Gastrocnemius medialis (tissue), 4 donors: ENCODE measurements around the gene RTEL1. TPM values are rescaled to one million over a fixed set of nuclear protein-coding genes. Genes with fewer than 3 reads are reported as not detected.
"Not testable (repeated sequence)": the region's sequence is repeated elsewhere in the genome, so short reads cannot be mapped to it uniquely, and the experiment has no call there.

Experiments
- ATAC-seq, 2 donors: fragments of 150-250 bp; one replicate each; pipeline ENCODE4 v1.9.1; 2016
- DNase-seq, 2 donors: peaks; one replicate each; pipeline ENCODE4 v3.0.0-alpha.2; 2019
- H3K27ac ChIP-seq, 4 donors: fragments of 200-600 bp; sonication (generic); 1 replicate in 1 of 4; 2 replicates in 3 of 4; pipeline ENCODE4 v1.5.1; 2016 to 2018; ENCODE audit warnings: mild to moderate bottlenecking in 2 of 4, moderate library complexity in 1 of 4
- H3K27me3 ChIP-seq, 3 donors: fragments of 200-600 bp; sonication (generic) in 2 of 3; 1 replicate in 1 of 3; 2 replicates in 2 of 3; pipeline versions ENCODE4 v1.5.1 to v1.6.0; 2016 to 2019; ENCODE audit warnings: mild to moderate bottlenecking in 1 of 3, moderate library complexity in 1 of 3
- H3K36me3 ChIP-seq, 2 donors: fragments of 200-600 bp; sonication (generic) in 1 of 2; one replicate each; pipeline ENCODE4 v1.5.1; 2017 to 2018
- H3K4me1 ChIP-seq, 2 donors: fragments of 200-600 bp; sonication (generic) in 1 of 2; one replicate each; pipeline ENCODE4 v1.5.1; 2016 to 2017; ENCODE audit warnings: mild to moderate bottlenecking in 2 of 2
- H3K4me3 ChIP-seq, 4 donors: fragments of 200-600 bp; sonication (generic) in 3 of 4; 1 replicate in 1 of 4; 2 replicates in 3 of 4; pipeline ENCODE4 v1.5.1; 2016 to 2019; ENCODE audit warnings: mild to moderate bottlenecking in 2 of 4
- H3K9me3 ChIP-seq, 3 donors: fragments of 200-600 bp; sonication (generic) in 2 of 3; 1 replicate in 1 of 3; 2 replicates in 2 of 3; pipeline ENCODE4 v1.5.1; 2016 to 2019
- CTCF ChIP-seq, 5 experiments: fragments of 450-650 bp in 3 of 5; fragments of 200-600 bp in 2 of 5; sonication (generic) in 2 of 5; IDR thresholded peaks in 4 of 5; conservative IDR thresholded peaks in 1 of 5; 1 replicate in 4 of 5; 2 replicates in 1 of 5; pipeline ENCODE4 v1.5.1; 2016 to 2019; ENCODE audit warnings: antibody characterized with exemption in 5 of 5, mild to moderate bottlenecking in 3 of 5, moderate library complexity in 3 of 5
- POLR2A ChIP-seq, 2 donors: fragments of 450-650 bp; IDR thresholded peaks; one replicate each; pipeline ENCODE4 v1.6.1; 2017; ENCODE audit warnings: antibody characterized with exemption in 2 of 2, mild to moderate bottlenecking in 2 of 2, moderate library complexity in 2 of 2
- in situ Hi-C, 4 donors: fragments of 200-750 bp; cut with MboI; loops; one replicate each; pipeline versions ENCODE4 v1.15.0 to v1.8.0; 2017; ENCODE audit warnings: low sequenced_read_pairs in 4 of 4
- intact Hi-C: fragments of 100-400 bp; cut with DNase I; formaldehyde crosslinking; loops from one replicate; pipeline ENCODE4 v1.15.1; 2023; ENCODE audit warnings: low total_unique reads
- total RNA-seq, 4 donors: library from RNA; depleted of rRNA; stranded (reverse); fragments of >200 nt; gene quantifications; one replicate each; pipeline versions ENCODE4 v1.1.0 to v1.2.3, GENCODE V29; 2016

RTEL1 gene
- total RNA-seq, 4 donors from 2014 or later, result 2.4 to 9.1 (median 6.0) TPM

GRCh38 chr20:63718996-63719395 lies 60.9 kb downstream of the RTEL1 start:
- ATAC-seq (no peak), DNase-seq (no peak)
- no peaks in the 10 kb centered on the region for H3K4me1 ChIP-seq
- intact Hi-C loops (no loop called here), in situ Hi-C loops (loop anchor here in 1 of 4 donors (10.0 kb wide), 1 partner anchor 64 kb away; the partner anchor contains the start of genes RTEL1 and STMN3)
- H3K9me3 ChIP-seq, result no peaks in the 10 kb centered on the region
- H3K4me3 ChIP-seq, result no peak overlapping the region
- H3K36me3 ChIP-seq, result peaks cover 0 to 60% of the 10 kb centered on the region in 2 donors
- H3K27ac ChIP-seq, result no peak overlapping the region
- H3K27me3 ChIP-seq, result no peaks in the 10 kb centered on the region
- TF ChIP-seq CTCF (IDR thresholded peaks at IDR 0.05 in 4 of 5, conservative IDR thresholded peaks at IDR 0.05 in 1 of 5) (no peak), POLR2A (IDR thresholded peaks at IDR 0.05) (no peak)

- DNase-seq, H3K4me1 ChIP-seq, H3K4me3 ChIP-seq, H3K27ac ChIP-seq, ATAC-seq, in situ Hi-C loops, H3K27me3 ChIP-seq, H3K9me3 ChIP-seq, intact Hi-C loops: not testable (repeated sequence)
- H3K36me3 ChIP-seq, result peaks cover 0 to 40% of the 10 kb centered on the region in 2 donors
These were observed 65.0 kb downstream of the RTEL1 start for GRCh38 chr20:63722967-63723622.

GRCh38 chr20:63730189-63730733 lies 72.1 kb downstream of the RTEL1 start:
- H3K27ac ChIP-seq, H3K4me3 ChIP-seq, ATAC-seq, H3K4me1 ChIP-seq, H3K27me3 ChIP-seq, intact Hi-C loops, in situ Hi-C loops, H3K9me3 ChIP-seq, DNase-seq: not testable (repeated sequence)
- H3K36me3 ChIP-seq, result peaks cover 0 to 29% of the 10 kb centered on the region in 2 donors

- Histone ChIP-seq H3K4me1 (no peaks in the 10 kb centered on the region), H3K9me3 (no peaks in the 10 kb centered on the region), H3K27ac (no peak overlapping the region), H3K36me3 (peaks cover 0 to 35% of the 10 kb centered on the region in 2 donors), H3K27me3 (no peaks in the 10 kb centered on the region), H3K4me3 (no peak overlapping the region)
- no peak for ATAC-seq
- no peak for TF ChIP-seq CTCF (IDR thresholded peaks at IDR 0.05 in 4 of 5, conservative IDR thresholded peaks at IDR 0.05 in 1 of 5)
- TF ChIP-seq POLR2A (IDR thresholded peaks at IDR 0.05), result no peak
- in situ Hi-C loops, result no loop called here
- intact Hi-C loops, result no loop called here
- DNase-seq, result no peak
These were observed 73.3 kb downstream of the RTEL1 start for GRCh38 chr20:63731410-63731809.

GRCh38 chr20:63732118-63733095 lies 74.3 kb downstream of the RTEL1 start:
- H3K27me3 ChIP-seq, result no peaks in the 10 kb centered on the region
- no peak overlapping the region for H3K4me3 ChIP-seq
- in situ Hi-C loops (no loop called here), intact Hi-C loops (no loop called here)
- no peaks in the 10 kb centered on the region for H3K4me1 ChIP-seq
- H3K36me3 ChIP-seq, result peaks cover 0 to 35% of the 10 kb centered on the region in 2 donors
- H3K27ac ChIP-seq, result no peak overlapping the region
- ATAC-seq (no peak), DNase-seq (no peak)
- TF ChIP-seq CTCF (IDR thresholded peaks at IDR 0.05 in 4 of 5, conservative IDR thresholded peaks at IDR 0.05 in 1 of 5) (no peak), POLR2A (IDR thresholded peaks at IDR 0.05) (no peak)
- no peaks in the 10 kb centered on the region for H3K9me3 ChIP-seq
